Thyroid gland (tissue), 4 donors: ENCODE measurements around the gene ROCK1.

Source experiments
- CTCF ChIP-seq, 6 experiments: fragments of 200-600 bp in 3 of 6; fragments of 450-650 bp in 3 of 6; sonication (generic) in 3 of 6; IDR thresholded peaks; one replicate each; pipeline ENCODE4 v1.5.1; 2016 to 2019; ENCODE audit warnings: antibody characterized with exemption in 6 of 6, mild to moderate bottlenecking in 2 of 6, inconsistent platforms in 1 of 6, moderate library complexity in 1 of 6
- POLR2A ChIP-seq, 2 donors: fragments of 450-650 bp; IDR thresholded peaks; one replicate each; pipeline ENCODE4 v1.6.1; 2017; ENCODE audit warnings: antibody characterized with exemption in 2 of 2, mild to moderate bottlenecking in 2 of 2, moderate library complexity in 1 of 2

DNA sequence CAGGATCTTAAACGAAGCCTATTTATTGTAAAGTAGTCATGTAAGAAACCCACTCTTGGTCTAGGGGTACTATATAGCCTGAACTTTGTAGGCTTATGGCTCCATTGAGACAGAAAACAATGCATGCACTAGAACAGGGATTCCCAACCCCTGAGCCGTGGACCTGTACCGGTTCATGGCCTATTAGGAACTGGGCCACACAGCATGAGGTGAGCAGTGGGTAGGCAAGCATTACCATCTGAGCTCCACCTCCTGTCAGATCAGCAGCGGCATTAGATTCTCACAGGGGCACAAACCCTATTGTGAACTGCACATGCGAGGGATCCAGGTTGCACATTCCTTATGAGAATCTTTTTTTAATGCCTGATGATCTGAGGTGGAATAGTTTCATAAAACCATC lies 59.2 kb downstream of the ROCK1 start:
- no peak for TF ChIP-seq CTCF (IDR thresholded peaks at IDR 0.05)
- TF ChIP-seq POLR2A (IDR thresholded peaks at IDR 0.05) = no peak
